Endodermal cell (in vitro differentiated cells): ENCODE data around the gene SPNS2. TPM values are rescaled to one million over a fixed set of nuclear protein-coding genes. Genes with fewer than 3 reads are reported as not detected.
A peak's percentile ranks its signal among the peaks of the same experiment; 100 is the strongest.

ENCODE experiments used
- DNase-seq: peaks from one replicate; pipeline ENCODE4 v3.0.0-alpha.2; 2017
- H3K27ac ChIP-seq: 2 replicates; pipeline ENCODE4 v1.5.1; 2013; ENCODE audit warnings: mild to moderate bottlenecking, low read depth, low read length, moderate library complexity
- H3K27me3 ChIP-seq: 2 replicates; pipeline ENCODE4 v1.6.1; 2013; ENCODE audit warnings: mild to moderate bottlenecking, low read length, moderate library complexity; ENCODE audit not compliant: insufficient read depth, control insufficient read depth, poor library complexity, severe bottlenecking
- H3K36me3 ChIP-seq: 2 replicates; pipeline ENCODE4 v1.7.0; 2013; ENCODE audit warnings: mild to moderate bottlenecking, low read length, moderate library complexity; ENCODE audit not compliant: control insufficient read depth, insufficient read depth
- H3K4me1 ChIP-seq: one replicate; pipeline ENCODE4 v1.7.0; 2013; ENCODE audit warnings: low read length; ENCODE audit not compliant: control insufficient read depth, insufficient read depth
- H3K4me3 ChIP-seq: 2 replicates; pipeline ENCODE4 v1.5.1; 2013; ENCODE audit warnings: mild to moderate bottlenecking, low read length, moderate library complexity
- H3K9ac ChIP-seq: 2 replicates; pipeline ENCODE4 v1.6.1; 2013; ENCODE audit warnings: mild to moderate bottlenecking, low read length, moderate library complexity; ENCODE audit not compliant: poor library complexity, severe bottlenecking; ENCODE audit errors: extremely low read depth
- H3K9me3 ChIP-seq: 2 replicates; pipeline ENCODE4 v1.6.1; 2013; ENCODE audit warnings: mild to moderate bottlenecking, low read length, moderate library complexity; ENCODE audit not compliant: control insufficient read depth
- H3K27ac Mint-ChIP-seq: 2 replicates; pipeline ENCODE4 v1.8.0; 2020; ENCODE audit warnings: mixed read lengths
- H3K27me3 Mint-ChIP-seq: 2 replicates; pipeline ENCODE4 v1.8.0; 2021; ENCODE audit warnings: mild to moderate bottlenecking, mixed read lengths; ENCODE audit not compliant: insufficient read depth
- H3K36me3 Mint-ChIP-seq: 2 replicates; pipeline ENCODE4 v1.8.0; 2020; ENCODE audit warnings: low read depth, mixed read lengths
- H3K4me1 Mint-ChIP-seq: 2 replicates; pipeline ENCODE4 v1.8.0; 2020; ENCODE audit warnings: mixed read lengths
- H3K4me3 Mint-ChIP-seq: 2 replicates; pipeline ENCODE4 v1.8.0; 2020; ENCODE audit warnings: mild to moderate bottlenecking, moderate library complexity, mixed read lengths
- H3K9me3 Mint-ChIP-seq: 2 replicates; pipeline ENCODE4 v1.8.0; 2020; ENCODE audit warnings: mild to moderate bottlenecking, mixed read lengths
- WGBS, 2 experiments: methylation state at CpG; one replicate each; pipeline versions ENCODE4 v1.1.5 to v1.1.7; 2013; ENCODE audit warnings: missing lambda C conversion rate in 2 of 2, mixed read lengths in 1 of 2; ENCODE audit not compliant: insufficient coverage in 1 of 2, insufficient read length in 1 of 2; 5-methylcytosine and 5-hydroxymethylcytosine counted together
- total RNA-seq, 2 donors: library from RNA; stranded (reverse); fragmentation: NEBNext Ultra II Directional in 1 of 2; extraction: Animal tissue kit (Norgen Biotek cat#: 25700) in 1 of 2; gene quantifications; 2 replicates in 1 of 2; 3 replicates in 1 of 2; pipeline ENCODE4 v1.2.1, GENCODE V29; 2021
- TF ChIP-seq, protein P1 (sequence below): fragments of 200-600 bp; sonication (generic); conservative IDR thresholded peaks from 2 replicates; pipeline ENCODE4 v1.5.0; 2021; ENCODE audit warnings: antibody characterized with exemption, mild to moderate bottlenecking

SPNS2 gene
- total RNA-seq, 2 donors from 2014 or later = 0.09 TPM; not detected in 1

DNA sequence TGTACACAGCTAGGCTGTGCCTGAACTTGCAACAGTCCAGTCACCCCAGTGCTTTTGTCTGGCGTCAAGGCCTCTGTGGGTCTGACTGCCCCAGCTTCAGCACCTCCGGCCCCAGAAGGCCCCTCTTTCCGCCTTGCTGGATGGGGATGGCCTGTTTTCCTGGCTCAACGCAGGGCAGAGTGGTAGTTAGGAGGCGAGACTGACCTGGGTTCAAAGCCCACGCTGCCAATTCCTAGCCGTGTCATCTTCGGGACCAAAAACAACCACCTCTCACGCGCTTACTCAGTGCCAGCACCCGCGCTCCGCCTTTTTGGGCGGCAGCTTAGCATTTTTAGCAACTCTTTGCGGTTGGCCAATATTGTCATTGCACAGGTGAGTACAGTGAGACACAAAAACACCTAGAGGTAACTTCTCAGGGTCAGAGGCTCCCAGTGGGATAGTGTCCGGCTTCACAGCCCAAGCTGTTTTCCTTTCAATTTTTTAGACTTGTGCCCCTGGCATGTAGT is 51.9 kb downstream of the SPNS2 start:
- H3K4me1 Mint-ChIP-seq = peaks cover 9% of the 10 kb centered on the region
- no peak overlapping the region for H3K4me3 Mint-ChIP-seq
- Histone ChIP-seq H3K4me3 (no peak overlapping the region), H3K4me1 (no peaks in the 10 kb centered on the region), H3K27ac (no peak overlapping the region), H3K27me3 (no peaks in the 10 kb centered on the region), H3K9me3 (no peaks in the 10 kb centered on the region), H3K9ac (no peak overlapping the region), H3K36me3 (peaks cover 49% of the 10 kb centered on the region)
- WGBS, 2 experiments = 93 to 97% methylated on average over 13 to 16 of the region's 16 CpGs
- no peaks in the 10 kb centered on the region for H3K27me3 Mint-ChIP-seq
- peaks cover 52% of the 10 kb centered on the region for H3K36me3 Mint-ChIP-seq
- peak; percentile 47 for DNase-seq
- no peak overlapping the region for H3K27ac Mint-ChIP-seq
- H3K9me3 Mint-ChIP-seq = no peaks in the 10 kb centered on the region
- TF ChIP-seq, protein P1, sequence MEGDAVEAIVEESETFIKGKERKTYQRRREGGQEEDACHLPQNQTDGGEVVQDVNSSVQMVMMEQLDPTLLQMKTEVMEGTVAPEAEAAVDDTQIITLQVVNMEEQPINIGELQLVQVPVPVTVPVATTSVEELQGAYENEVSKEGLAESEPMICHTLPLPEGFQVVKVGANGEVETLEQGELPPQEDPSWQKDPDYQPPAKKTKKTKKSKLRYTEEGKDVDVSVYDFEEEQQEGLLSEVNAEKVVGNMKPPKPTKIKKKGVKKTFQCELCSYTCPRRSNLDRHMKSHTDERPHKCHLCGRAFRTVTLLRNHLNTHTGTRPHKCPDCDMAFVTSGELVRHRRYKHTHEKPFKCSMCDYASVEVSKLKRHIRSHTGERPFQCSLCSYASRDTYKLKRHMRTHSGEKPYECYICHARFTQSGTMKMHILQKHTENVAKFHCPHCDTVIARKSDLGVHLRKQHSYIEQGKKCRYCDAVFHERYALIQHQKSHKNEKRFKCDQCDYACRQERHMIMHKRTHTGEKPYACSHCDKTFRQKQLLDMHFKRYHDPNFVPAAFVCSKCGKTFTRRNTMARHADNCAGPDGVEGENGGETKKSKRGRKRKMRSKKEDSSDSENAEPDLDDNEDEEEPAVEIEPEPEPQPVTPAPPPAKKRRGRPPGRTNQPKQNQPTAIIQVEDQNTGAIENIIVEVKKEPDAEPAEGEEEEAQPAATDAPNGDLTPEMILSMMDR = no peak

DNA sequence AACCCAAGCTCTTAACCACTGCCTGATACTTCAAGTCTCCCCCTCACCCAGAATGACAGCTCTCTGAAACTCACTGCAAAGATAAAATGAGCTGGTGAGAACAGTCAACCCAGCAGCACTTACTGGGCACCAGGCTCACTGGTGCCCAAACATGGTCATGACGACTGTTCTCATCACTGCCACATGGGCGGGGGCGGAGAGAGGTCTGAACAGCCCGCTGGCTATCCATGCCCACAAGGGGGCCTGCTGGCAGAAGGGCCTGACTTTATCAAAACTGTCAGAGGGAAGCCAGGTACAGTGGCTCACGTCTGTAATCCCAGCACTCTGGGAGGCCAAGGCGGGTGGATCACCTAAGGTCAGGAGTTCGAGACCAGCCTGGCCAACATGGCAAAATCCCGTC is 52.5 kb downstream of the SPNS2 start:
- H3K27ac ChIP-seq = no peak overlapping the region
- H3K9ac ChIP-seq = no peak overlapping the region
- H3K4me1 ChIP-seq = no peaks in the 10 kb centered on the region
- 90 to 92% methylated on average over 6 to 8 of the region's 8 CpGs for WGBS, 2 experiments
- no peaks in the 10 kb centered on the region for H3K27me3 ChIP-seq
- peaks cover 52% of the 10 kb centered on the region for H3K36me3 Mint-ChIP-seq
- H3K27me3 Mint-ChIP-seq = no peaks in the 10 kb centered on the region
- H3K9me3 Mint-ChIP-seq = no peaks in the 10 kb centered on the region
- no peak overlapping the region for H3K4me3 ChIP-seq
- H3K4me1 Mint-ChIP-seq = peaks cover 14% of the 10 kb centered on the region
- H3K4me3 Mint-ChIP-seq = no peak overlapping the region
- peaks cover 49% of the 10 kb centered on the region for H3K36me3 ChIP-seq
- TF ChIP-seq, protein P1 = peak; percentile 59
- no peak overlapping the region for H3K27ac Mint-ChIP-seq
- no peaks in the 10 kb centered on the region for H3K9me3 ChIP-seq
- peak; percentile 76 for DNase-seq

DNA sequence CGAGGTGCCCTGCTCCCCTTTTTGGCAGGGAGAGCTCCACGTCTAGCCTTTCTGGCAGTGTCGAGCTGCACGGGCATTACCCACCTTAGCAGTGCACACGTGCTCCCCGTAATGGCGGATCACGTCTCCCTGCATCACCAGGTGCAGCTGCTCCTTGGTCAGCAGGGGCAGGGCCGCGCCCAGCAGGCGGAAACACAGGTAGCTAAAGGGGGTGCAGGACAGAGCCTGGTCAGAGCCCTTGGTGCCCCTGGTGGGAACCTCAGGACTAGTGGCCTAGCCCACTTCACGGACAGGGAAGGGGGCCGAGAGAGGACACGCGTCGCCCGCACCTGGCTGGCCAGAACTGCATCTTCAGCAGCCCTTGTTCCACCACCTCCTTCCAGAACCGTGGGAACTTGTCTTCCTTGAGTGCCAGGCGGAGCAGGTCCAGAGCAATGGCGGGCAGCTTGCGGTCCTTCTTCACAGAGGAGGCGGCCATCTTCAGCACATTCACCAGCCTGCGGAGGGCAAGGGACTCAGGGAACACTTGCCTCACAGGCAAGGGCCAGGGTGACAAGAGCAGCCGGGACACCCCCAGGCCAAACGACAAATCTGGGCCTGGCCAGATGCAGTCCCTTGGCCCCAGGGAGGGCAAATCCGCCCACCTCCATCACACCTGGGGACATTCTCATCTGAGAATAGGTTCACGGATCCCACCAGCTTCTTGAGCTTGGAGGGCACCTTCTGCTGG is 53.3 kb downstream of the SPNS2 start:
- Histone ChIP-seq H3K27me3 (no peaks in the 10 kb centered on the region), H3K27ac (no peak overlapping the region), H3K9ac (no peak overlapping the region), H3K36me3 (peaks cover 49% of the 10 kb centered on the region), H3K4me1 (no peaks in the 10 kb centered on the region), H3K4me3 (no peak overlapping the region), H3K9me3 (no peaks in the 10 kb centered on the region)
- H3K36me3 Mint-ChIP-seq = peaks cover 47% of the 10 kb centered on the region
- H3K4me3 Mint-ChIP-seq = no peak overlapping the region
- H3K9me3 Mint-ChIP-seq = no peaks in the 10 kb centered on the region
- WGBS, 2 experiments = 91 to 95% methylated on average over 14 to 27 of the region's 27 CpGs
- TF ChIP-seq, protein P1 = no peak
- H3K4me1 Mint-ChIP-seq = peaks cover 18% of the 10 kb centered on the region
- no peak overlapping the region for H3K27ac Mint-ChIP-seq
- no peaks in the 10 kb centered on the region for H3K27me3 Mint-ChIP-seq
- DNase-seq = no peak
